BE2C (cell line): ENCODE data around the gene GDPD5. TPM values are rescaled to one million over a fixed set of nuclear protein-coding genes. Genes with fewer than 3 reads are reported as not detected.

ENCODE experiments used
- DNase-seq: peaks from one replicate; pipeline ENCODE4 v3.0.0-alpha.2; 2020
- H3K27me3 ChIP-seq: fragments of 250-450 bp; sonication (Bioruptor Pico); 2 replicates; pipeline ENCODE4 v1.5.1; 2020; ENCODE audit warnings: mild to moderate bottlenecking
- H3K36me3 ChIP-seq: fragments of 250-450 bp; sonication (Bioruptor Pico); 2 replicates; pipeline ENCODE4 v1.5.1; 2020; ENCODE audit warnings: mild to moderate bottlenecking
- H3K4me1 ChIP-seq: fragments of 250-450 bp; sonication (Bioruptor Pico); 2 replicates; pipeline ENCODE4 v1.5.1; 2020
- H3K4me3 ChIP-seq: 2 replicates; pipeline ENCODE4 v1.5.1; 2011; ENCODE audit warnings: low read depth, low read length
- H3K9me3 ChIP-seq: fragments of 250-450 bp; sonication (Bioruptor Pico); 2 replicates; pipeline ENCODE4 v1.5.1; 2020
- CTCF ChIP-seq: IDR thresholded peaks from 2 replicates; pipeline ENCODE4 v1.5.1; 2012; ENCODE audit warnings: mild to moderate bottlenecking, low read depth, low read length
- polyA plus RNA-seq: library from polyadenylated mRNA; unstranded; fragments of >200 nt; gene quantifications from one replicate; pipeline ENCODE4 v1.2.1, GENCODE V29; 2012; ENCODE audit warnings: low read depth, missing spikeins; ENCODE audit not compliant: insufficient read length, insufficient read depth

GDPD5 gene, protein sequence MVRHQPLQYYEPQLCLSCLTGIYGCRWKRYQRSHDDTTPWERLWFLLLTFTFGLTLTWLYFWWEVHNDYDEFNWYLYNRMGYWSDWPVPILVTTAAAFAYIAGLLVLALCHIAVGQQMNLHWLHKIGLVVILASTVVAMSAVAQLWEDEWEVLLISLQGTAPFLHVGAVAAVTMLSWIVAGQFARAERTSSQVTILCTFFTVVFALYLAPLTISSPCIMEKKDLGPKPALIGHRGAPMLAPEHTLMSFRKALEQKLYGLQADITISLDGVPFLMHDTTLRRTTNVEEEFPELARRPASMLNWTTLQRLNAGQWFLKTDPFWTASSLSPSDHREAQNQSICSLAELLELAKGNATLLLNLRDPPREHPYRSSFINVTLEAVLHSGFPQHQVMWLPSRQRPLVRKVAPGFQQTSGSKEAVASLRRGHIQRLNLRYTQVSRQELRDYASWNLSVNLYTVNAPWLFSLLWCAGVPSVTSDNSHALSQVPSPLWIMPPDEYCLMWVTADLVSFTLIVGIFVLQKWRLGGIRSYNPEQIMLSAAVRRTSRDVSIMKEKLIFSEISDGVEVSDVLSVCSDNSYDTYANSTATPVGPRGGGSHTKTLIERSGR
- 18.0 TPM for polyA plus RNA-seq

GRCh38 chr11:75525433-75526191 is at the start of gene GDPD5:
GDPD5 (minus strand) TSS chr11:75525941; CDS start chr11:75477735, 48,206 bp downstream.
- TF ChIP-seq CTCF, result peak; percentile 39
- no peaks in the 10 kb centered on the region for H3K36me3 ChIP-seq
- peak within 1 kb of the TSS; percentile 76 for H3K4me3 ChIP-seq
- no peaks in the 10 kb centered on the region for H3K4me1 ChIP-seq
- no peaks in the 10 kb centered on the region for H3K9me3 ChIP-seq
- DNase-seq, result peak; percentile 93
- H3K27me3 ChIP-seq, result peaks cover 12% of the 10 kb centered on the region

DNA sequence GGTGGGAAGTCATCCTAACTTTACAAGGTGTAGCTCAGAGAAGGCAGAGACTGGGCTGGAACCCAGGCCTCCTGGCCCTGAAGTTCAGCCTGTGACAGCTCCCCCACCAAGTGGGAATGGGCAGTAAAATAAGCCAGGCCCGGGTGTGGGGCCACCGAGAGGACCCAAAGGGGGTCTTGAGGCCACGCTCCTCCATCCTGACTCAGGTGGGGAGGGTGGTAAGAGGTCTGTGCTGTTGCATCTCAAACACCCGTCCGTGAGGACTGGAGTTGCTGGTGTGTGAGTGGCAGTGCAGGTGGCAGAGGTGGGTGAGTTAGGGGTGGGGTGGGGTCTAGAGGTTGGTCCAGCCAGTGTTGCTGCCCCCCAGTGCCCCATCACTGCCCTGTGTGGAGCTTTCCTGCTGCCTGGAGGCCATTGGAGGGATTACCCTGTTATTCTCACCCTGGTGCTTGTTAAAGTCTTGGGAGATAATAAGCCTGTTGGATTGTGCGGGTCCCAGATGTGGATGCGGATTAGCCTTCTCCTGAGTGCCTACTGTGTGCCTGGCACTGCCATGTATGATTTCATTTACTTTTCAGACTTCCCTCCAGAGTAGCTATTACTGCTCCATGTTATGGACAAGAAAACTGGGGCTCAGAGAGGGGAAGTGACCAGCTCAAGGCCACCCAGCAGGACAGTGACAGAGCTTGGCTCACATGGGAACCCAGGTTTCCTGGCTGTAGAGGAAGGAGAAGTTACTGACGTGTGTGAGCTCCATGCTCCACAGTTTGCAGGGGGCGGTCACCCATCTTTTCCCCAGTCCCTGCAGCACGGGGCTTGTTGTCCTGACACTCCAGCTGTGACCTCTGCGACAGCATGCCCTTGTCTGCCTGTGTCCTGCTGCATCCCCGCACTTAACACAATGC is 49.2 kb upstream of the GDPD5 start:
- DNase-seq, result no peak
- peaks cover 5% of the 10 kb centered on the region; the same call in 1 of the 2 replicates for H3K4me1 ChIP-seq
- H3K9me3 ChIP-seq, result peaks cover 4% of the 10 kb centered on the region; the same call in 1 of the 2 replicates
- TF ChIP-seq CTCF, result peak; percentile 28; the same call in 1 of the 2 replicates
- no peak overlapping the region for H3K4me3 ChIP-seq
- peaks cover 5% of the 10 kb centered on the region for H3K36me3 ChIP-seq
- H3K27me3 ChIP-seq, result no peaks in the 10 kb centered on the region

GRCh38 chr11:75572744-75573143 is 47.0 kb upstream of the GDPD5 start:
- no peak overlapping the region for H3K4me3 ChIP-seq
- no peak for TF ChIP-seq CTCF
- H3K4me1 ChIP-seq, result peaks cover 4% of the 10 kb centered on the region; the same call in 1 of the 2 replicates
- H3K27me3 ChIP-seq, result no peaks in the 10 kb centered on the region
- no peak for DNase-seq
- peaks cover 18% of the 10 kb centered on the region for H3K36me3 ChIP-seq
- H3K9me3 ChIP-seq, result peaks cover 4% of the 10 kb centered on the region; the same call in 1 of the 2 replicates

DNA sequence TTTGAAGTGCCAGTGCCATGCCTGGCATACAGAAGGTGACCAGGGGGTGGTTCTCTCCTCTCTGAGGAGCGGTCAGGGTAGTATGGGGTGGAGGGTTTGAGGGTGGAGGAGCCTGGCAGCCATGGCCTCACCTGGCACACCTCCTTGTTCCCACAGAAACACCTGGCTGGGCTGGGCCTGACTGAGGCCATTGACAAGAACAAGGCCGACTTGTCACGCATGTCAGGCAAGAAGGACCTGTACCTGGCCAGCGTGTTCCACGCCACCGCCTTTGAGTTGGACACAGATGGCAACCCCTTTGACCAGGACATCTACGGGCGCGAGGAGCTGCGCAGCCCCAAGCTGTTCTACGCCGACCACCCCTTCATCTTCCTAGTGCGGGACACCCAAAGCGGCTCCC is 45.9 kb upstream of the GDPD5 start:
- H3K36me3 ChIP-seq, result peaks cover 18% of the 10 kb centered on the region
- no peak for TF ChIP-seq CTCF
- H3K4me1 ChIP-seq, result no peaks in the 10 kb centered on the region
- no peaks in the 10 kb centered on the region for H3K27me3 ChIP-seq
- no peak for DNase-seq
- no peak overlapping the region for H3K4me3 ChIP-seq
- H3K9me3 ChIP-seq, result peaks cover 4% of the 10 kb centered on the region; the same call in 1 of the 2 replicates

DNA sequence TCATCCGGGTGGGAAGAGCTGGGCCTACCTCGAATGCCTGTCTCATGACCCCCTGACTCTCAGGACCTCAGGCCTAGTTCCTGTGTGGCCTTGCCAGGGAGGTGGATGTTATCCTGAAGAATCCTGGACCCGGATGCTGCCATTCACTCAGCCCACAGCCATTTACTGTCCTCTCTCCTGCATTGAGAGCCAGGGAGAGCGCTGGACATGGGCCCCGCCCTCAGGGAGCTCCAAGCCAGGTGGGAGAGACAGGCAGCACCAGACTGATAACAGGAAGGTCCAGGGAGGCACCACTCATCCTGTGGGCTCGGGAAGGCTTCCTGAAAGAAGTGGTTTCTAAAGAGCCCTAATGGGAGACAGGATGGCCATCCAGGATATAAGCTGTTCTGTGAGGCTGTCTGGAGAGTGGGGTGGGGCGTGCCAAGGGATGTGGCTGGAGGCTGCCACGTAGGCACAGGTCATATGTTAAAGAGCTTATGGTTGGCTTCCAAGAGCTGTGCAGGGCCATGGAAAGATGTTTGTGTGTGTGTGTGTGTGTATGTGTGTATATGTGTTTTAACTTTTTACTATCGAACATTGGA is 44.9 kb upstream of the GDPD5 start:
- no peak for DNase-seq
- Histone ChIP-seq H3K4me3 (no peak overlapping the region), H3K4me1 (no peaks in the 10 kb centered on the region), H3K27me3 (no peaks in the 10 kb centered on the region), H3K36me3 (peaks cover 18% of the 10 kb centered on the region), H3K9me3 (no peaks in the 10 kb centered on the region)
- no peak for TF ChIP-seq CTCF
